GM23338 (cell line): Measurements from ENCODE around the gene SETD1A. TPM values are rescaled to one million over a fixed set of nuclear protein-coding genes. Genes with fewer than 3 reads are reported as not detected.
A peak's percentile ranks its signal among the peaks of the same experiment; 100 is the strongest.

Experiments
- ATAC-seq: fragments of 200-7000 bp; cut with Tn5 transposase; 3 replicates; pipeline ENCODE4 v1.9.1; 2020
- DNase-seq: peaks from one replicate; pipeline ENCODE4 v3.0.0-alpha.2; 2015; ENCODE audit warnings: low spot score
- H2AFZ ChIP-seq: fragments of 200-600 bp; sonication (generic); 2 replicates; pipeline ENCODE4 v1.8.0; 2016; ENCODE audit warnings: antibody characterized with exemption, mild to moderate bottlenecking, moderate library complexity
- H3F3A ChIP-seq: fragments of 200-600 bp; sonication (generic); replicated peaks from 2 replicates; pipeline ENCODE4 v1.8.0; 2017; ENCODE audit warnings: antibody characterized with exemption, mixed run types, low read depth
- H3K27ac ChIP-seq: fragments of 200-600 bp; sonication (generic); 2 replicates; pipeline ENCODE4 v1.6.1; 2016; ENCODE audit warnings: low read depth
- H3K27me3 ChIP-seq: fragments of 200-600 bp; sonication (generic); 2 replicates; pipeline ENCODE4 v1.8.0; 2016; ENCODE audit warnings: mild to moderate bottlenecking, mixed run types, moderate library complexity; ENCODE audit not compliant: insufficient read depth
- H3K36me3 ChIP-seq: fragments of 200-600 bp; sonication (generic); 2 replicates; pipeline ENCODE4 v1.8.0; 2016; ENCODE audit warnings: mild to moderate bottlenecking; ENCODE audit not compliant: insufficient read depth
- H3K4me1 ChIP-seq: fragments of 200-600 bp; sonication (generic); 2 replicates; pipeline ENCODE4 v1.8.0; 2016; ENCODE audit warnings: mild to moderate bottlenecking, moderate library complexity; ENCODE audit not compliant: insufficient read depth
- H3K4me2 ChIP-seq: fragments of 200-600 bp; sonication (generic); 2 replicates; pipeline ENCODE4 v1.7.1; 2017; ENCODE audit warnings: mixed run types
- H3K4me3 ChIP-seq: fragments of 200-600 bp; sonication (generic); 2 replicates; pipeline ENCODE4 v1.6.1; 2016; ENCODE audit warnings: mixed run types
- H3K79me2 ChIP-seq: fragments of 200-600 bp; sonication (generic); replicated peaks from 2 replicates; pipeline ENCODE4 v1.8.0; 2017; ENCODE audit warnings: mild to moderate bottlenecking; ENCODE audit not compliant: insufficient read depth
- H3K9me2 ChIP-seq: fragments of 200-600 bp; sonication (generic); 2 replicates; pipeline ENCODE4 v1.8.0; 2017; ENCODE audit not compliant: insufficient read depth
- H4K20me1 ChIP-seq: fragments of 200-600 bp; sonication (generic); replicated peaks from 2 replicates; pipeline ENCODE4 v1.8.0; 2017; ENCODE audit warnings: mild to moderate bottlenecking; ENCODE audit not compliant: insufficient read depth
- H3K27ac Mint-ChIP-seq: 2 replicates; pipeline ENCODE4 v1.8.0; 2020; ENCODE audit warnings: inconsistent platforms, mild to moderate bottlenecking, moderate library complexity, mixed read lengths
- H3K27me3 Mint-ChIP-seq: 3 replicates; pipeline ENCODE4 v1.8.0; 2022; ENCODE audit warnings: low read depth, mild to moderate bottlenecking, moderate library complexity, mixed read lengths, inconsistent platforms; ENCODE audit not compliant: insufficient read depth, poor library complexity
- H3K36me3 Mint-ChIP-seq: 3 replicates; pipeline ENCODE4 v1.8.0; 2021; ENCODE audit warnings: low read depth, mild to moderate bottlenecking, inconsistent platforms, moderate library complexity, mixed read lengths
- H3K4me1 Mint-ChIP-seq: 3 replicates; pipeline ENCODE4 v1.8.0; 2020; ENCODE audit warnings: mild to moderate bottlenecking, inconsistent platforms, mixed read lengths
- H3K4me3 Mint-ChIP-seq: 3 replicates; pipeline ENCODE4 v1.8.0; 2021; ENCODE audit warnings: moderate library complexity, mild to moderate bottlenecking, inconsistent platforms, mixed read lengths
- H3K9me3 Mint-ChIP-seq: 3 replicates; pipeline ENCODE4 v1.8.0; 2020; ENCODE audit warnings: moderate library complexity, mild to moderate bottlenecking, inconsistent platforms, mixed read lengths
- CREB1 ChIP-seq: fragments of 250-450 bp; sonication (Bioruptor Pico); IDR thresholded peaks from 2 replicates; pipeline ENCODE4 v1.5.0; 2020; ENCODE audit warnings: low read depth, mild to moderate bottlenecking, moderate library complexity
- EZH2 ChIP-seq: fragments of 200-600 bp; sonication (generic); IDR thresholded peaks from one replicate; pipeline ENCODE4 v1.8.0; 2017; ENCODE audit warnings: antibody characterized with exemption, mild to moderate bottlenecking, low read depth; ENCODE audit not compliant: unreplicated experiment
- EZH2phosphoT487 ChIP-seq: fragments of 200-600 bp; sonication (generic); IDR thresholded peaks from one replicate; pipeline ENCODE4 v1.8.1; 2018; ENCODE audit warnings: antibody characterized with exemption; ENCODE audit not compliant: unreplicated experiment
- NANOG ChIP-seq: IDR thresholded peaks from 2 replicates; pipeline ENCODE4 v1.6.1; 2016; ENCODE audit warnings: antibody characterized with exemption, borderline replicate concordance
- POLR2AphosphoS5 ChIP-seq: IDR thresholded peaks from 2 replicates; pipeline ENCODE4 v1.6.1; 2016; ENCODE audit warnings: antibody characterized with exemption, low read depth
- STAT1 ChIP-seq: IDR thresholded peaks from one replicate; pipeline ENCODE4 v1.6.1; 2016; ENCODE audit warnings: antibody characterized with exemption; ENCODE audit not compliant: unreplicated experiment
- ZNF114 ChIP-seq: fragments of 250-450 bp; sonication (Bioruptor Pico); IDR thresholded peaks from 2 replicates; pipeline ENCODE4 v1.5.0; 2020; ENCODE audit warnings: mild to moderate bottlenecking, moderate library complexity
- ZNF331 ChIP-seq: fragments of 250-450 bp; sonication (Bioruptor Pico); IDR thresholded peaks from 2 replicates; pipeline ENCODE4 v1.5.0; 2020; ENCODE audit warnings: low read depth, mild to moderate bottlenecking, moderate library complexity
- polyA plus RNA-seq: library from polyadenylated mRNA; unstranded; fragments of >200 nt; fragmentation: Nextera tagmentation; extraction: Ambion mirVana; gene quantifications from 2 replicates; pipeline ENCODE4 v1.2.1, GENCODE V29; 2016
- total RNA-seq: library from RNA; depleted of rRNA; stranded (reverse); fragments of >200 nt; shearing (Covaris generic); gene quantifications from 2 replicates; pipeline ENCODE4 v1.2.3, GENCODE V29; 2014
- TF ChIP-seq, protein P1 (sequence below), 2 experiments: fragments of 200-600 bp in 1 of 2; sonication (generic) in 1 of 2; conservative IDR thresholded peaks; 2 replicates each; pipeline versions ENCODE4 v1.5.1 to v1.6.1; 2016 to 2017; ENCODE audit warnings: antibody characterized with exemption in 2 of 2, low read depth in 2 of 2, mild to moderate bottlenecking in 2 of 2, moderate library complexity in 1 of 2
- TF ChIP-seq, protein P2 (sequence below): IDR thresholded peaks from one replicate; pipeline ENCODE4 v1.6.1; 2018; ENCODE audit warnings: antibody characterized with exemption; ENCODE audit not compliant: unreplicated experiment

Gene SETD1A
- total and polyA plus RNA-seq, 2 experiments from 2014 or later = 10.8 to 21.9 TPM

DNA sequence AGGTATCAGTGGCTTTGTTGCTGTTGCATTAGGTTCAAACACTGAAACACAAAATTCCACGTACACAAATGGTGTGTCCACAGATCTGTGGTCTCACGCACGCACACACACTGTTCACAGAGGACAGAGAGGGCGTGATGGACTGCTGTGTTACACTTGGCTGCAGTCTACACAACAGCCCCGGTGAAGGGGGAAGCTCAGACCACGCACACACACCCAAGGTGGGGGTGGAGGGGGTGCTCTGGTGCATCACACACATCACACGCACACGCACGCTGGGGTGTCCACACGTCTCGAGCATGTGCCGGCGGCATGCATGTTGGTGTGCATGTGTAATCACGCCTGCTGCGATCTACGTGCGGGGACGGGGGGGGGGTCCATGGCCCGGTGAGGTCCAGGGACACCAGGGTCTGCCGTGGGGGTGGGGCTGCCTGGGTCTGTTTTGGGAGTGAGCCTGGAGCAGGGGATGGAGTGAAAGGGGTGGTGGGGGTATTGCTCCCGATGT lies 34.8 kb downstream of the SETD1A start:
- H2AFZ ChIP-seq = no peak overlapping the region
- Mint-ChIP-seq H3K27me3 (peaks cover 10% of the 10 kb centered on the region), H3K36me3 (no peaks in the 10 kb centered on the region), H3K4me1 (peaks cover 4% of the 10 kb centered on the region; the same call in 2 of the 3 replicates), H3K27ac (no peak overlapping the region), H3K9me3 (no peaks in the 10 kb centered on the region), H3K4me3 (no peak overlapping the region)
- no peak overlapping the region for H3K4me2 ChIP-seq
- ATAC-seq (no peak), DNase-seq (no peak)
- no peaks in the 10 kb centered on the region for H3K79me2 ChIP-seq
- H3K9me2 ChIP-seq = no peaks in the 10 kb centered on the region
- peaks cover 13% of the 10 kb centered on the region for H3K4me1 ChIP-seq
- TF ChIP-seq POLR2AphosphoS5 = no peak
- no peaks in the 10 kb centered on the region for H3K27me3 ChIP-seq
- H3F3A ChIP-seq = peaks cover 12% of the 10 kb centered on the region; the same call in 1 of the 2 replicates
- H4K20me1 ChIP-seq = no peaks in the 10 kb centered on the region; the same call in 1 of the 2 replicates
- no peaks in the 10 kb centered on the region for H3K36me3 ChIP-seq
- no peak overlapping the region for H3K27ac ChIP-seq
- no peak overlapping the region for H3K4me3 ChIP-seq

DNA sequence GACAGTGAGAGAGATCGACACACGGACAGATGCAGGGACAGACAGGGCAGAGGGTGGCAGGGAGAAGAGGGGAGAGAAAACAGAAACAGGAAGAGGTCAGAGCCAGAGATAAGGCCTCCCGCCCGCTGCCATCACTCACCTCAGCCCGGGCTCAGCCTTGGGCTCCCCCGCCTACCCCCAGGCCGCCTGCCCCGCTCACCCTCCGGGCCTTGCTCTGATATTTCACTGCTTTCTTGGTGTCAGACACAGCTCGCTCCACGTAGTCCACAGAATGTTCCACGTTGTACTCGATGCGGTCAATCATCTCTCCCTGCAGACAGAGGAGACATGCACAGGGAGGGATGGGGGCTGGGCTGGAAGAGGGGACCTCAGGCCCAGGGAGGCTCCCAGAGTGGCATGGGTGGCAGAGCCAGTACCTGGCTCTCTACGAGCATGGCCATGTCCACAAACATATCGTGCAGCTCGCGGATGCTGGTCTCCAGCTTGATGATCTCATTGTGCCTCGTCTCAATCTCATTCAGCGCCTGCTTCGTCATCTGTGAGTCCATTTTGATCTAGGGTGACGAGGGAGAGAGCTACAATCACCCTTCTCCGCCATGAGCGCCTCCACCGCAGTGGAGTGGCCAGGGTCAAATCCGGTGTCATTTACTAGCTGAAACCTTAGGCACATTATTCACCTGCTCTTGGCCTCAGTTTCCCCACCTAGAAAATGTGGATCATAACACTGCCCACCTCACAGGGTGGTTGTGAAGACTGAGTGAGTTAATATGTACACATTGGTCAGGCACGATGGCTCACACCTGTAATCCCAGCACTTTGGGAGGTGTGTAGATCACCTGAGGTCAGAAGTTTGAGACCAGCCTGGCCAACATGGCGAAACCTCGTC lies 35.6 kb downstream of the SETD1A start:
- no peak overlapping the region for H3K4me3 Mint-ChIP-seq
- no peaks in the 10 kb centered on the region for H3K9me3 Mint-ChIP-seq
- Histone ChIP-seq H3K27me3 (no peaks in the 10 kb centered on the region), H3K4me1 (peaks cover 21% of the 10 kb centered on the region), H4K20me1 (no peaks in the 10 kb centered on the region), H3F3A (peaks cover 13% of the 10 kb centered on the region; the same call in 1 of the 2 replicates), H3K9me2 (no peaks in the 10 kb centered on the region), H3K36me3 (no peaks in the 10 kb centered on the region), H3K27ac (no peak overlapping the region), H3K79me2 (no peaks in the 10 kb centered on the region), H3K4me3 (no peak overlapping the region), H2AFZ (no peak overlapping the region), H3K4me2 (no peak overlapping the region)
- H3K36me3 Mint-ChIP-seq = no peaks in the 10 kb centered on the region
- H3K27ac Mint-ChIP-seq = 0 out of 2 replicates have a peak overlapping the region, but pooled peaks have one; percentile 19
- ATAC-seq (no peak), DNase-seq (no peak)
- peaks cover 16% of the 10 kb centered on the region for H3K27me3 Mint-ChIP-seq
- peaks cover 12% of the 10 kb centered on the region for H3K4me1 Mint-ChIP-seq
- TF ChIP-seq ZNF114 (CRISPR knock-in tag) = no peak
- TF ChIP-seq EZH2 = no peak
- TF ChIP-seq STAT1 = no peak
- no peak for TF ChIP-seq ZNF331 (CRISPR knock-in tag)
- TF ChIP-seq NANOG = no peak
- TF ChIP-seq POLR2AphosphoS5 = no peak
- no peak for TF ChIP-seq EZH2phosphoT487
- TF ChIP-seq, protein P1, sequence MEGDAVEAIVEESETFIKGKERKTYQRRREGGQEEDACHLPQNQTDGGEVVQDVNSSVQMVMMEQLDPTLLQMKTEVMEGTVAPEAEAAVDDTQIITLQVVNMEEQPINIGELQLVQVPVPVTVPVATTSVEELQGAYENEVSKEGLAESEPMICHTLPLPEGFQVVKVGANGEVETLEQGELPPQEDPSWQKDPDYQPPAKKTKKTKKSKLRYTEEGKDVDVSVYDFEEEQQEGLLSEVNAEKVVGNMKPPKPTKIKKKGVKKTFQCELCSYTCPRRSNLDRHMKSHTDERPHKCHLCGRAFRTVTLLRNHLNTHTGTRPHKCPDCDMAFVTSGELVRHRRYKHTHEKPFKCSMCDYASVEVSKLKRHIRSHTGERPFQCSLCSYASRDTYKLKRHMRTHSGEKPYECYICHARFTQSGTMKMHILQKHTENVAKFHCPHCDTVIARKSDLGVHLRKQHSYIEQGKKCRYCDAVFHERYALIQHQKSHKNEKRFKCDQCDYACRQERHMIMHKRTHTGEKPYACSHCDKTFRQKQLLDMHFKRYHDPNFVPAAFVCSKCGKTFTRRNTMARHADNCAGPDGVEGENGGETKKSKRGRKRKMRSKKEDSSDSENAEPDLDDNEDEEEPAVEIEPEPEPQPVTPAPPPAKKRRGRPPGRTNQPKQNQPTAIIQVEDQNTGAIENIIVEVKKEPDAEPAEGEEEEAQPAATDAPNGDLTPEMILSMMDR (conservative IDR thresholded peaks at IDR 0.05; ENCODE audit: low read depth in 2 of 2) = no peak
- TF ChIP-seq, protein P2, sequence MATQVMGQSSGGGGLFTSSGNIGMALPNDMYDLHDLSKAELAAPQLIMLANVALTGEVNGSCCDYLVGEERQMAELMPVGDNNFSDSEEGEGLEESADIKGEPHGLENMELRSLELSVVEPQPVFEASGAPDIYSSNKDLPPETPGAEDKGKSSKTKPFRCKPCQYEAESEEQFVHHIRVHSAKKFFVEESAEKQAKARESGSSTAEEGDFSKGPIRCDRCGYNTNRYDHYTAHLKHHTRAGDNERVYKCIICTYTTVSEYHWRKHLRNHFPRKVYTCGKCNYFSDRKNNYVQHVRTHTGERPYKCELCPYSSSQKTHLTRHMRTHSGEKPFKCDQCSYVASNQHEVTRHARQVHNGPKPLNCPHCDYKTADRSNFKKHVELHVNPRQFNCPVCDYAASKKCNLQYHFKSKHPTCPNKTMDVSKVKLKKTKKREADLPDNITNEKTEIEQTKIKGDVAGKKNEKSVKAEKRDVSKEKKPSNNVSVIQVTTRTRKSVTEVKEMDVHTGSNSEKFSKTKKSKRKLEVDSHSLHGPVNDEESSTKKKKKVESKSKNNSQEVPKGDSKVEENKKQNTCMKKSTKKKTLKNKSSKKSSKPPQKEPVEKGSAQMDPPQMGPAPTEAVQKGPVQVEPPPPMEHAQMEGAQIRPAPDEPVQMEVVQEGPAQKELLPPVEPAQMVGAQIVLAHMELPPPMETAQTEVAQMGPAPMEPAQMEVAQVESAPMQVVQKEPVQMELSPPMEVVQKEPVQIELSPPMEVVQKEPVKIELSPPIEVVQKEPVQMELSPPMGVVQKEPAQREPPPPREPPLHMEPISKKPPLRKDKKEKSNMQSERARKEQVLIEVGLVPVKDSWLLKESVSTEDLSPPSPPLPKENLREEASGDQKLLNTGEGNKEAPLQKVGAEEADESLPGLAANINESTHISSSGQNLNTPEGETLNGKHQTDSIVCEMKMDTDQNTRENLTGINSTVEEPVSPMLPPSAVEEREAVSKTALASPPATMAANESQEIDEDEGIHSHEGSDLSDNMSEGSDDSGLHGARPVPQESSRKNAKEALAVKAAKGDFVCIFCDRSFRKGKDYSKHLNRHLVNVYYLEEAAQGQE = no peak
- no peak for TF ChIP-seq CREB1
